Esophagus muscularis mucosa (tissue), 3 donors: Measurements from ENCODE around the gene OR2H2.

Experiments used
- POLR2A ChIP-seq: fragments of 450-650 bp; IDR thresholded peaks from one replicate; pipeline ENCODE4 v1.6.1; 2017; ENCODE audit warnings: antibody characterized with exemption, moderate library complexity, mild to moderate bottlenecking, low read depth
- TF ChIP-seq, protein P1 (sequence below), 3 experiments: fragments of 200-600 bp in 2 of 3; fragments of 450-650 bp in 1 of 3; sonication (generic) in 2 of 3; IDR thresholded peaks; one replicate each; pipeline ENCODE4 v1.5.1; 2017 to 2019; ENCODE audit warnings: antibody characterized with exemption in 3 of 3, mild to moderate bottlenecking in 2 of 3, moderate library complexity in 1 of 3

- TF ChIP-seq, protein P1, sequence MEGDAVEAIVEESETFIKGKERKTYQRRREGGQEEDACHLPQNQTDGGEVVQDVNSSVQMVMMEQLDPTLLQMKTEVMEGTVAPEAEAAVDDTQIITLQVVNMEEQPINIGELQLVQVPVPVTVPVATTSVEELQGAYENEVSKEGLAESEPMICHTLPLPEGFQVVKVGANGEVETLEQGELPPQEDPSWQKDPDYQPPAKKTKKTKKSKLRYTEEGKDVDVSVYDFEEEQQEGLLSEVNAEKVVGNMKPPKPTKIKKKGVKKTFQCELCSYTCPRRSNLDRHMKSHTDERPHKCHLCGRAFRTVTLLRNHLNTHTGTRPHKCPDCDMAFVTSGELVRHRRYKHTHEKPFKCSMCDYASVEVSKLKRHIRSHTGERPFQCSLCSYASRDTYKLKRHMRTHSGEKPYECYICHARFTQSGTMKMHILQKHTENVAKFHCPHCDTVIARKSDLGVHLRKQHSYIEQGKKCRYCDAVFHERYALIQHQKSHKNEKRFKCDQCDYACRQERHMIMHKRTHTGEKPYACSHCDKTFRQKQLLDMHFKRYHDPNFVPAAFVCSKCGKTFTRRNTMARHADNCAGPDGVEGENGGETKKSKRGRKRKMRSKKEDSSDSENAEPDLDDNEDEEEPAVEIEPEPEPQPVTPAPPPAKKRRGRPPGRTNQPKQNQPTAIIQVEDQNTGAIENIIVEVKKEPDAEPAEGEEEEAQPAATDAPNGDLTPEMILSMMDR (IDR thresholded peaks at IDR 0.05) = no peak
- TF ChIP-seq POLR2A = no peak
Measured at GRCh38 chr6:29598172-29598747, 13.3 kb downstream of the OR2H2 start.
